Measurements from ENCODE around the gene USP12. TPM values are rescaled to one million over a fixed set of nuclear protein-coding genes. Genes with fewer than 3 reads are reported as not detected.

The USP12 gene
- total RNA-seq, 1 donor from 2014 or later = 30.5 TPM

DNA sequence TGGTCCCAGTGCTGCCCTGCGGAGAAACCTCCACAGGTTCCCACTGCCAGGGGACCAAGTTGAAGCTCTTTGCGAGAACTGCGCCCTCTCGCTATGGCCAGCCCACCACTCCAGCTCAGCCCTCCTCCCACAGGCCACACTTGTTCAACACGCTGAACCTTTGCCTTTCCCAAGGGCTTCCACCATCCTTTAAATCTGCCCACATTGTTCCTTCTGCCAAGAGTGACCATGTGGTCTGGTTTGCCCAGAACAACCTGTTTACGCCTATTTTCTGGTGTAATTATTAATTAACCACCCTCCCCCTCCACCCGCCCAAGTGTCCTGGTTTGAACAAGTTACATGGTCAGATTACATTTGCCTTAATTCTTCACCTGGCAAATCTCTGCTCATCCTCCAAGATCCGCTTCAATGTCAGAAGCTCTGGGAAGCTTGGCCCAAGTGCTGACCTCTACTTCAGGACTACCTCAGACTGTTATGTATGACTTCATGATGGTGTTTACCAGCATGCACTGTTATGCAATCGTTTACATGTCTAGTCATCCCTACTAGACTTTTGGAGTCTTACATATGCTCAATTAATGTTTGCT is 12.0 kb upstream of the USP12 start:
- DNase-seq (ENCODE audit: low read depth) = no peak
- peak overlapping the region; percentile 76 for H3K4me2 ChIP-seq (ENCODE audit: low read length)
- no peak overlapping the region for H3K4me3 Mint-ChIP-seq (ENCODE audit: unreplicated experiment)

DNA sequence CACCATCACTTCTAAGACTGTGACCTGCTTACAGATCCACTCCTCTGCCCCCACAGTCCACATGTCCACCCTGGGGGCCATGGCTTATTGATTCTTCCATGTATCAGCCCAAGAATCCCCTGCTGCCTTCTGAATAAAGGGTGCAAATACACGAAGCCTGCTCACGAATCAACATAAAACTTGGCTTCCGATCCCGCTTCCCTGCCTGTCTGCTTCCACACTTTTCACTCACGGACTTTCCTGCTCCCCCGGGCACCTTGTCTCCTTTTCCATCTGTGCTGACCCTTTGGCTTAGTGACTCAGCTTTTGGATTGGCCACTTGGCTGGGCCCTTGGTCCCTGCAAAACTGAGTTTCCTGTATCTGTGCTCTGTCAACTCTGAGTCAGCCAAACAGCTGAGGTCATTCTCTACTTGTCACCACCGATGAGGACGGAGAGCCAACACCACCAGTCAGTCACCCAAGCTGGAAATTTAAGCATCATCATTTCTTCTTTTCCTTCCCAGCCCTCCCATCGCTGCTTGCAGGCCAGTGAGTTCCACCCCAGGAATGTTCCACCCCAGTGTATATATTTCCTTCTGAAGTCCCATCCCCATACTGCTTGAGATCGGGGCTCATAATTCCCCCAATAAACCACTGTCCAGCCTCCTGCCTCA is 11.4 kb upstream of the USP12 start:
- Histone ChIP-seq H3K9ac (ENCODE audit: low read length) (peak overlapping the region; percentile 50), H3K4me1 (ENCODE audit: insufficient read depth, low read length) (peaks cover 16% of the 10 kb centered on the region), H3K9me3 (ENCODE audit: insufficient read depth, low read depth, low read length) (no peaks in the 10 kb centered on the region), H4K20me1 (ENCODE audit: insufficient read depth, low read length) (no peaks in the 10 kb centered on the region), H3K36me3 (ENCODE audit: insufficient read depth, low read length) (no peaks in the 10 kb centered on the region), H2AFZ (ENCODE audit: low read depth, low read length) (peak overlapping the region; percentile 45), H3K27me3 (ENCODE audit: insufficient read depth, low read length) (no peaks in the 10 kb centered on the region), H3K4me3 (ENCODE audit: insufficient read depth, low read depth, low read length) (peak overlapping the region; percentile 19), H3K4me2 (ENCODE audit: low read length) (peak overlapping the region; percentile 76), H3K27ac (ENCODE audit: low read depth, low read length) (peak overlapping the region; percentile 62), H3K79me2 (ENCODE audit: insufficient read depth, low read length) (no peaks in the 10 kb centered on the region)
- Mint-ChIP-seq H3K36me3 (ENCODE audit: low read depth, unreplicated experiment) (no peaks in the 10 kb centered on the region), H3K9me3 (ENCODE audit: unreplicated experiment) (no peaks in the 10 kb centered on the region), H3K4me1 (ENCODE audit: low read depth, unreplicated experiment) (peaks cover 10% of the 10 kb centered on the region), H3K4me3 (ENCODE audit: unreplicated experiment) (no peak overlapping the region), H3K27me3 (ENCODE audit: low read depth, unreplicated experiment) (no peaks in the 10 kb centered on the region), H3K27ac (ENCODE audit: unreplicated experiment) (peak overlapping the region; percentile 11)
- FAIRE-seq (peak; percentile 70), DNase-seq (ENCODE audit: low read depth) (peak; percentile 91)
- TF ChIP-seq, protein P1, sequence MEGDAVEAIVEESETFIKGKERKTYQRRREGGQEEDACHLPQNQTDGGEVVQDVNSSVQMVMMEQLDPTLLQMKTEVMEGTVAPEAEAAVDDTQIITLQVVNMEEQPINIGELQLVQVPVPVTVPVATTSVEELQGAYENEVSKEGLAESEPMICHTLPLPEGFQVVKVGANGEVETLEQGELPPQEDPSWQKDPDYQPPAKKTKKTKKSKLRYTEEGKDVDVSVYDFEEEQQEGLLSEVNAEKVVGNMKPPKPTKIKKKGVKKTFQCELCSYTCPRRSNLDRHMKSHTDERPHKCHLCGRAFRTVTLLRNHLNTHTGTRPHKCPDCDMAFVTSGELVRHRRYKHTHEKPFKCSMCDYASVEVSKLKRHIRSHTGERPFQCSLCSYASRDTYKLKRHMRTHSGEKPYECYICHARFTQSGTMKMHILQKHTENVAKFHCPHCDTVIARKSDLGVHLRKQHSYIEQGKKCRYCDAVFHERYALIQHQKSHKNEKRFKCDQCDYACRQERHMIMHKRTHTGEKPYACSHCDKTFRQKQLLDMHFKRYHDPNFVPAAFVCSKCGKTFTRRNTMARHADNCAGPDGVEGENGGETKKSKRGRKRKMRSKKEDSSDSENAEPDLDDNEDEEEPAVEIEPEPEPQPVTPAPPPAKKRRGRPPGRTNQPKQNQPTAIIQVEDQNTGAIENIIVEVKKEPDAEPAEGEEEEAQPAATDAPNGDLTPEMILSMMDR (IDR thresholded peaks at IDR 0.05; ENCODE audit: insufficient read depth, low read depth, low read length) = no peak

More for the DNA sequence above, 12.0 kb upstream of the USP12 start:
- H3K4me1 Mint-ChIP-seq (ENCODE audit: low read depth, unreplicated experiment) = peaks cover 10% of the 10 kb centered on the region
- no peaks in the 10 kb centered on the region for H3K27me3 ChIP-seq (ENCODE audit: insufficient read depth, low read length)
- peaks cover 16% of the 10 kb centered on the region for H3K4me1 ChIP-seq (ENCODE audit: insufficient read depth, low read length)
- no peak overlapping the region for H3K27ac Mint-ChIP-seq (ENCODE audit: unreplicated experiment)
- H3K4me3 ChIP-seq (ENCODE audit: insufficient read depth, low read depth, low read length) = no peak overlapping the region
- no peaks in the 10 kb centered on the region for H3K36me3 ChIP-seq (ENCODE audit: insufficient read depth, low read length)
- no peaks in the 10 kb centered on the region for H3K27me3 Mint-ChIP-seq (ENCODE audit: low read depth, unreplicated experiment)
- H3K9me3 ChIP-seq (ENCODE audit: insufficient read depth, low read depth, low read length) = no peaks in the 10 kb centered on the region
- H3K27ac ChIP-seq (ENCODE audit: low read depth, low read length) = peak overlapping the region; percentile 62
- H3K9me3 Mint-ChIP-seq (ENCODE audit: unreplicated experiment) = no peaks in the 10 kb centered on the region
- FAIRE-seq = no peak
- H3K9ac ChIP-seq (ENCODE audit: low read length) = peak overlapping the region; percentile 37
- no peak for TF ChIP-seq EZH2 (IDR thresholded peaks at IDR 0.05; ENCODE audit: insufficient read depth, low read length)
- TF ChIP-seq, protein P1 (IDR thresholded peaks at IDR 0.05; ENCODE audit: insufficient read depth, low read depth, low read length) = no peak
- H3K36me3 Mint-ChIP-seq (ENCODE audit: low read depth, unreplicated experiment) = no peaks in the 10 kb centered on the region
- no peaks in the 10 kb centered on the region for H4K20me1 ChIP-seq (ENCODE audit: insufficient read depth, low read length)
- H3K79me2 ChIP-seq (ENCODE audit: insufficient read depth, low read length) = no peaks in the 10 kb centered on the region
- peak overlapping the region; percentile 7 for H2AFZ ChIP-seq (ENCODE audit: low read depth, low read length)

DNA sequence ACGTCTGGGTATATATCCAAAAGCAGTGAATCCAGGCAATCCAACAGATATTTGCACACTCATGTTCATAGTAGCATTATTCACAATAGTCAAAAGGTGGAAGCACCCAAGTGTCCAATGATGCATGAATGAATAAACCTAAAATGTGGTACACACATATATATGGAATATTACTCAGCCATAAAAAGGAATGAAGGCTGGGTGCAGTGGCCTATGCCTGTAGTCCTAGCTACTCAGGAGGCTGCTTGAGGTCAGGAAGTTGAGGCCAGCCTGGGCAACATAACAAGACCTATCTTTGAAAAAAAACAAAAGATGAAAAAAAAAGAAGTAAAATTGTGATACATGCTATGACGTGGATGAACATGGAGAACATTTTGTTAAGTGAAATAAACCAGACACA is 10.4 kb upstream of the USP12 start:
- no peak overlapping the region for H3K4me2 ChIP-seq (ENCODE audit: low read length)
- H3K9me3 ChIP-seq (ENCODE audit: insufficient read depth, low read depth, low read length) = no peaks in the 10 kb centered on the region
- Mint-ChIP-seq H3K27ac (ENCODE audit: unreplicated experiment) (no peak overlapping the region), H3K27me3 (ENCODE audit: low read depth, unreplicated experiment) (no peaks in the 10 kb centered on the region), H3K36me3 (ENCODE audit: low read depth, unreplicated experiment) (no peaks in the 10 kb centered on the region), H3K4me1 (ENCODE audit: low read depth, unreplicated experiment) (peaks cover 10% of the 10 kb centered on the region), H3K9me3 (ENCODE audit: unreplicated experiment) (no peaks in the 10 kb centered on the region), H3K4me3 (ENCODE audit: unreplicated experiment) (no peak overlapping the region)
- H3K36me3 ChIP-seq (ENCODE audit: insufficient read depth, low read length) = no peaks in the 10 kb centered on the region
- peaks cover 16% of the 10 kb centered on the region for H3K4me1 ChIP-seq (ENCODE audit: insufficient read depth, low read length)
- DNase-seq (ENCODE audit: low read depth) = no peak
- no peaks in the 10 kb centered on the region for H4K20me1 ChIP-seq (ENCODE audit: insufficient read depth, low read length)
- FAIRE-seq = no peak
- no peaks in the 10 kb centered on the region for H3K27me3 ChIP-seq (ENCODE audit: insufficient read depth, low read length)
- no peak overlapping the region for H3K9ac ChIP-seq (ENCODE audit: low read length)
- TF ChIP-seq, protein P1 (IDR thresholded peaks at IDR 0.05; ENCODE audit: insufficient read depth, low read depth, low read length) = no peak
- no peak for TF ChIP-seq EZH2 (IDR thresholded peaks at IDR 0.05; ENCODE audit: insufficient read depth, low read length)
- H2AFZ ChIP-seq (ENCODE audit: low read depth, low read length) = no peak overlapping the region
- H3K79me2 ChIP-seq (ENCODE audit: insufficient read depth, low read length) = no peaks in the 10 kb centered on the region
- no peak overlapping the region for H3K4me3 ChIP-seq (ENCODE audit: insufficient read depth, low read depth, low read length)
- H3K27ac ChIP-seq (ENCODE audit: low read depth, low read length) = no peak overlapping the region

Measured in astrocyte (in vitro differentiated cells and primary cell).